HG03097 (cell line): ENCODE measurements around the gene TESMIN.

Source experiments
- ATAC-seq: cut with Tn5 transposase; IDR thresholded peaks from one replicate; pipeline ENCODE4 v1.9.1; 2021; ENCODE audit not compliant: unreplicated experiment, low FRiP score

TESMIN gene, protein sequence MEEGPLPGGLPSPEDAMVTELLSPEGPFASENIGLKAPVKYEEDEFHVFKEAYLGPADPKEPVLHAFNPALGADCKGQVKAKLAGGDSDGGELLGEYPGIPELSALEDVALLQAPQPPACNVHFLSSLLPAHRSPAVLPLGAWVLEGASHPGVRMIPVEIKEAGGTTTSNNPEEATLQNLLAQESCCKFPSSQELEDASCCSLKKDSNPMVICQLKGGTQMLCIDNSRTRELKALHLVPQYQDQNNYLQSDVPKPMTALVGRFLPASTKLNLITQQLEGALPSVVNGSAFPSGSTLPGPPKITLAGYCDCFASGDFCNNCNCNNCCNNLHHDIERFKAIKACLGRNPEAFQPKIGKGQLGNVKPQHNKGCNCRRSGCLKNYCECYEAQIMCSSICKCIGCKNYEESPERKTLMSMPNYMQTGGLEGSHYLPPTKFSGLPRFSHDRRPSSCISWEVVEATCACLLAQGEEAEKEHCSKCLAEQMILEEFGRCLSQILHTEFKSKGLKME

DNA sequence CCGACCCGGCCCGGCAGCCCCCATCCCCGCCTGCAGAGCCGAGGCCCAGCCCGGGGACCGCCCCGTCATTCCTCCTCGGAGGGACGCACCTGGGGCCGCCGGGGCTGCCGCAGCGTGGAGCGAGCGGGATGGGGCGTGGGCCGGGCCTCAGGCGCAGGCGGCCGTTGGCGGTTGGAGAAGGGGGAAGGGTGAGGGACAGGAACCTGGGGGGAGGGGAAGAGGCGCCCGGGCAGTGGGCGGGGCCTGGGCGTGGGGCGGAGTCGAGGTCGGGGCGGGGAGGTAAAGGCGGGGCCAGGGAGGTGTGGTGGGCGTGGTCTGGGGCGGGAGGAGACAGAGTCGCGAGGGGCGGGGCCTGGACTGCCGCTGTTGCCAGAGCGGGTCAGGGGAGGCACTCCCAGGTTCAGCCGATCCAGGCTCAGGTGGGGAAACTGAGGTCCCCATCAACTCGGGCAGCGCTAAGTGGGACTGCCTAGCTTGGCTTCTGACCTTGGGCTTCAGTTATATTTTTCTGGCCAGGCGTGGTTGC lies at the start of gene TESMIN:
Gene TESMIN, minus strand, starts transcription at position 190 of the 526 bp plus-strand sequence. CDS start 860 bp downstream, outside the sequence.
- ATAC-seq: no peak

DNA sequence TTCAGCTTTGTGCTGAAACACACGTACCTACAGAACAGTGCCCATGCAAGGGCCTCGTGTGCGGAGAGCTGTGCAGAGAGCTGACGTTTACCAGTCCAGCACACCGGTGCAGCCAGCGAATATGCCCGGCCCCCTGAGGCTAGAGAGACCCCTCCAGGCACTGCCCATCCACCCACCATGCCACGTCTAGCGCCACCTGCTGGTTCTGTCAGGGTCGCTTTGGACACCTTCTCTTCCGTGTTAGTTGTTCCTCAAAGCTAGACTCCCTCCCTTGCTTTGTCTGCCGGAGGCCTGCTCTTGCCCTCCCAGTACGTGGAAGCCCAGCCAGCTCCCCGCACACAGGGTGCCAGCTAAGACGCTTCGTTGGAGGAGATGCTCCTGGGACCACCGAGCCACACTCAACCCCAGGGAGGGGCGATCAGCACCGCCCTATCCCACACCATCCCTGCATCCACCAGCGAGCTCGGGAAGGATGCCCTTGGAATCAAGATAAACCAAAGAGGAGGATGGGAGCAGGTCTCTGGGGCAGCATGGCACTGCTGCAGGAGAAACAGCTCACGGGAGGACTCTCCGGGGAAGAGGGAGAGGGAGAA lies 47.0 kb upstream of the TESMIN start:
- ATAC-seq: no peak

DNA sequence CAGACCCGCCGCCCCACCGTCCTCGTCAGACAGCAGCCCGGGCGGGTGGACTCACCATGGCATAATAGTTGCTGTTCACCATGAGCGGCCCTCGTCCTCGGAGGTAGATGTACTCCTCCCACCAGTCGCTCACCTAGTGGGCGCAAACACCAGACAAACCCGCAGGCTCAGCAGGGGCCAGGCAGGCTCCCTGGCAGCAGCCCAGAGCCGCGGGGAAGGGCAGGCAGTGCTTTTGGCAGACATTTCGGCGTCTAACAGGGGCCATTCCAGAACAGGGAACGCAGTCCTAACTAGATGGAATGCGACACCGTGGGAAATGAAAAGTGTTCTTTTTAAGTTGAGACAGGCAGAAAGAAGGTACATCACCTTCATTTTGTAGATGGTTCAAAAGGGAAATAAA lies 45.5 kb upstream of the TESMIN start:
- no peak for ATAC-seq

DNA sequence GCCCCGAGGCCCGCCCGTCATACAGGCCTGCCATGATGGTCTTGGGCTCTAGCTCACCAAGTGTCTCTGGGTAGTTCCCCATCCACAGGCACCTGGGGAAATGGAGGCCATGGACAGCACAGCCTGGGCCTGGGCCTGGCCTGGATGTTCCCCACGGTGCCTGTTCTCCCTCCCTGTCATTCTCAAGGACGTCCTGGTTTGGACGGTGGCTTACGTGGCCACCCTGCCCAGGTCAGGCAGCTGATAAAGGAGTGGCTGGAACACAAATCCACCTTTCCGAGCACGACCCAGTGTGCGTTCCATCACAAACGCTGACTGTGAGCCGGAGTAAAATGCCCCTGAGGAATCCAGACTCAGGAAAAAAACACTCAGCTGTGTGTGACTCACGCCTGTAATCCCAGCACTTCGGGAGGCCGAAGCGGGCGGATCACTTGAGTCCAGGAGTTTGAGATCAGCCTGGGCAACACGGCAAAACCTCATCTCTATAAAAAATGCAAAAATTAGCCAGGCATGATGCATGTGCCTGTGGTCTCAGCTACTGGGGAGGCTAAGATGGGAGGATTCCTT lies 41.2 kb upstream of the TESMIN start:
- no peak for ATAC-seq

DNA sequence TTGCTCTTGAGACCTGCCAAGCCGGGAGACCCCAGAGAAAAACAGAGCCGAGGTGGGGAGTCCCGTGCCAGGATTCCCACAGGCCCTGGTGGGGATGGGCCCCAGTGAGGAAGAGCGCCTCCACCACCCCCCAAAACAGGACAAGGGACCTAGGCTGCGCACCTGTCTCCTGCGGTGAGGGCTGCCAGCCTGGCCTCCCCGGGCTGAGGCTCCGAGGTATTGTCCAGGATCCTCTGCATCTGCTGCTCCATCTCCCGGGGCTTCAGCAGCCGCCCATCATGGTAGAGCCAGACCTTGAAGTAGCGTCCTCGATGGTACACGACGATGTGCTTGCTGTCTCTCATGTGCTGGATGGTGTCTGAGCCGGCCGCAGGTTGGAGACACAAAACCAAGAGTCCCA lies 33.3 kb upstream of the TESMIN start:
- ATAC-seq: no peak

DNA sequence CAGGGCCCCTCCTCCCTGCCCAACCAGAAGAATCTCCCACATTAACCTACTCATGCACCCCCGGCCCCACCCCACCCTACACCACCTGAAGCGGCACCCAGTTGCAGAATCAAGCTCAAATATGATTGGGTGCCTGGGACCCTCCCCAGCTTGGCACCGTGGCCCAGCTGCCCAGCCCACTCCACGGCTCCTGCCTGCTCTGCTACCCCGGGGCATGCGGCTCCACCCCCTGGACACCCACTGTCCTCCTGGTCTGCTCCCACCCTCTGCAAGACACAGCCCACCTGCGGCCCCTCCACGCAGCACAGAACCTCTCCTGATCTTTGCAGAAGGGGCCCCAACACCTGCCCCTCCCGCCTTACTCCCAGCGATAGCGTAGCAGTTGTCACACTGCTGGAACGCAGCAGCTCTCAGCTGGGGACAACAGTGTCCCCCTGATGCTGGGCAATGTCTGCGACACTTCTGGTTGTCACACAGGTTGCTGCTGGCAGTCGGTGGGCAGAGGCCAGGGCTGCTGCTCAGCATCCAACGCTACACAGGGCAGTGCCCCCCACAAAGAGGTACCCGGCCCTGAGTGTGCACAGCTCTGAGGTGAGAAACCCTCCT lies 32.0 kb upstream of the TESMIN start:
- no peak for ATAC-seq

DNA sequence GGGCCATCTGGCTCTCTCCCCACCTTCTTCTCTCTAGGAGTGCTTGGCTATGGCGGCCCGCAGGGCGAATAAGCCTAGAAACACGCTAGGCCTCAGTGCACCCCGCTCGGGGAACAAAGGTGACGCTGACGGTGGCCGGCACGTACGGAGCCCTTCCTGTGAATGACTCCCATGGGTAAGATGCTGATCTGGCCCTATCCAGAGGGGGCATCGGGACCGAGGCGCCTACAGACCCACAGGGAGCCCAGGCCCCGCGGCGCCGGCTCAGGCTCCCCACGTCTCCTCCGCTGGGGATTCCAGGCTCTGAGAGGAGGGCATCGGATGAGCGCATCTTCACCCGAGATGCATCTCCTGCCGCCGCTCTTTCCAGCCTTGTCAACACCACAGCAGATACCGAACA lies 31.4 kb upstream of the TESMIN start:
- ATAC-seq: no peak

DNA sequence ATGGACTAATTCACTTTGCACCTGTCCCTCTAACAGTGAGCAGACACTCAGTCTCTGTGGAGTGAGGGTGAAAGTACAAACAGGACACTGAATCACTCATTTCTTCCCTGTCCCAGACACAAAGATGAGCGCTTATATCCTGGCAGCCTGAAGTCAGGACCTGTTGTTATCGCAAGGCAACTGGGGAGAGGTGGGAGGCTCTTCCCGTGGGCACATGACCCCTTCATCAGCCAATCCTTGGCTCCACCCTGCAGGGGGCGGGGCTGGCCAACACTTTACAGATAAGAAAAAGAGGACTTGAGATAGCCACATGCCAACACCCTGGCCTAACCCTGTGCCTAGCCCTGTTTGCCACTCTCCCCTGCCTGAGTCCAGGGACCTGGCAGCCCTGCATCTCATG lies 29.5 kb upstream of the TESMIN start:
- no peak for ATAC-seq

DNA sequence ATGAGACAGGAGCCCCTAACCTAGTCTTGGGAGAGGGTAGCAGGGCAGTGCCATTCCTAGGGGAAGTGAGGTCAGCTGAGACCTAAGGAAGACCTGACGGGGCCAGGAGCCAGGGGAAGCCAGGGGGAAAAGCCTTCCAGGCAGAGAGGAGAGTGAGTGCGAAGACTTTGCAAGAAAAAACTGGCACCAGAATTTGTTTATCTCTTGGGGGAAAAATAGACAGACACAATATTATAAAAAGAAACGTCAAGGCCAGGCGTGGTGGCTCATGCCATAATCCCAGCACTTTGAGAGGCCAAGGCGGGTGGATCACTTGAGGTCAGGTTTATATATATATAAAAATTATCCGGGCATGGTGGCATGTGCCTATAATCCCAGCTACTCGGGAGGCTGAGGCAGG lies 26.9 kb upstream of the TESMIN start:
- ATAC-seq: no peak

DNA sequence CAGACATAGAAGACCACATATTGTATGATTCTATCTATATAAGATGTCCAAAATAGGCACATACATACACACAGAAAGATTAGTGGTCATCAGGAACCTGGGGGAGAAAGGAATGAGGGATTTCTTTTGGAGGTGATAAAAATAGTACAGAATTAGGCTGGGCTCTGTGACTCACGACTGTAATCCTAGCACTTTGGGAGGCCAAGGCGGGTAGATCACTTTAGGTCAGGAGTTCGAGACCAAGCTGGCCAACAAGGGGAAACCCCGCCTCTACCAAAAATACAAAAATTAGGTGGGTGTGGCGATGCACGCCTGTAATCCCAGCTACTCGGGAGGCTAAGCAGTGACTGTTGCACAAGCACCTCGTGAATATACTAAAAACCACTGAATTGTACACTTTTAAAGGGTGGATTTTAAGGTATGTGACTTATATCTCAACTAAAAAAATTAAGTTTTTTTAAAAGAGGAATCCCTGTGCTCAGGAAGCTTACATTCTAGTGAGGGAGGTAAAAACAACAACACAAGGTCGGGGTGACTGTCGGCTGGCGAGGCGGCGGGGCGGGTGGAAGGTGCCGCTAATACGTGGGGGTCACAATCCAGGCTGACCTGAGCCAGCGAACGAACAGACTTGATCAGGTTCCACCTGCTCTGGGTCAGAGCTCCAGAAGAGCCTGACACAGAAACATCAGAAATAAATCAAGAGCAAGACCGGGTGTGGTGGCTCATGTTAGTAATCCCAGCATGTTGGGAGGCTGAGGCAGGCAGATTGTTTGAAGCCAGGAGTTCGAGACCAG lies 25.3 kb upstream of the TESMIN start:
- no peak for ATAC-seq

DNA sequence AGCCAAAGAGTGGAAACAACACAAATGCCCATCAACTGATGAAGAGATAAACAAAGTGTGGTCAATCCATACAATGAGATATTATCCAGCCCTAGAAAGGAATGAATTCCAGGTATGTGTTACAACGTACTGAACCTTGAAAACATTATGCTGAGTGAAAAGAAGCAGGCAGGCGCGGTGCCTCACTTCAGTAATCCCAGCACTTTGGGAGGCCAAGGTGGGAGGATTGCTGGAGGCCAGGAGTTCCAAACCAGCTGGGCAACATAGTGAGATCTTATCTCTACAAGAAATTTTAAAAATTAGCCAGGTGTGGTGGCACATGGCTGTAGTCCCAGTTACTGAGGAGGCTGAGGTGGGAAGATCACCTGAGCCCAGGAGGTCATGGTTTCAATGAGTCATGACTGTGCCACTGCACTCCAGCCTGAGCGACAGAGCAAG lies 24.6 kb upstream of the TESMIN start:
- no peak for ATAC-seq

DNA sequence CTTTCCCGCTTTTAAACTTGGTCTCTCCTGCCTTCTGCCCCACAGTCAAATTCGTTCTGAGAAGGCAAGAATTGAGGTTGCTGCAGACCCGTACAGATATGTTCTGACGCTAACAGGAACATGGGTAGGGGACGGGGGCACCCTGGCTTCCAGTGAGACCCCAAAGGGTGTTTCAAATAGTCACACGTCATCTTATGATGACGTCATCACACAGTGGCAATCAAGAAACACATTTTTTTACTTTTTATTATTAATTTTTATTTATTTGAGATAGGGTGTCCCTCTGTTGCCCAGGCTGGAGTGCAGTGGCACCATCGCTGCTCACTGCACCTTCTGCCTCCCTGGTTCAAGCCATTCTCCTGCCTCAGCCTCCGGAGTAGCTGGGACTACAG lies 22.9 kb upstream of the TESMIN start:
- no peak for ATAC-seq

DNA sequence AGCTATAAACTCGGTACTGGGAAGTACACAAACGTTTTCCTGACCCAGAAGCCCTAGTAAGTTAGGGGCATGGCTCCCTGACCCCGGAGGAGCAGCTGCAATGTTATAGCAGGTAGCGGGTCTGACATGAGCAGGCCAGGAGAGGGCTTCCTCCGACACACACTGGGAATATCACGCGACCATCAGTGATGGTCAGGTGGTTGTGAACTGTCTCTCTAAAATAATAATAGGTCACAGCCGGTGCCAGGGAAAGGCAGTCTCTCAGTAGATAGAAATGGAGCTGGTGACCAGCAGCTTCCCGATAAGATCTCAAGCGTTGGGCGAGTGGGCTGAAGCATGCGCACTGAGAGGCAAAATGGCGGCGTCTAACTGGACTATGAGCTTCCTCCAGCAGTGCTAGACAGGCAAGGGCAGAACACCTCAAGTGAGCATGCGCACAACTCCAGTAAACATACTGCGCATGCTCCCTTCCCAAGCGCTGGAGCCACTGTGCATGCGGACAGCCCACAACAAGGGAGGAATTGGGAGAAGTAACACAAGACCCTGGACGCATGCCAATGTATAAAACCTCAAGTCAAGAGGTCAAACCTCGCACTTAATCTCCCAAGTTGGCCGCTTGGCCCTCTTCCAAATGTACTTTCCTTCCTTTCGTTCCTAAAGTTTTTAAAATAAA lies 22.3 kb upstream of the TESMIN start:
- no peak for ATAC-seq

DNA sequence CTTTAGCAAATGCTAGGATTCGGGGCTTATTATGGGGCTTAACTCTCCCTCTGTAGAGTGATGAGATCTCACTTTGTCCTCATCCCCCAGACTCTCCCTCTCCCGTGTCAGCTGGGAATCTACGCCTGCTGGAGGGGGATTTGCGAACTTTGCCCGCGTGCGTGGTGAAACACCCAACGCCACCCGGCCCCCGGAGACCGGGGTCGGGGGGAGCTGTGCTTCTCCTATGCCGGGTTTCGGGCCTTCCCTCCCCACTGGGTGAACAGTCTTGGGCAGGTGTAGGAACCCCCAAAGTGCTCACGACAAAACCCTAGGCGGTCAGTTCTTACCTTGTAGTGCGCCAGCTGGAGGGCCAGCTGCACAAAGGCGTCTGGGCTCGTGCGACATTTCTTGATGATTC lies 21.6 kb upstream of the TESMIN start:
- ATAC-seq: no peak

DNA sequence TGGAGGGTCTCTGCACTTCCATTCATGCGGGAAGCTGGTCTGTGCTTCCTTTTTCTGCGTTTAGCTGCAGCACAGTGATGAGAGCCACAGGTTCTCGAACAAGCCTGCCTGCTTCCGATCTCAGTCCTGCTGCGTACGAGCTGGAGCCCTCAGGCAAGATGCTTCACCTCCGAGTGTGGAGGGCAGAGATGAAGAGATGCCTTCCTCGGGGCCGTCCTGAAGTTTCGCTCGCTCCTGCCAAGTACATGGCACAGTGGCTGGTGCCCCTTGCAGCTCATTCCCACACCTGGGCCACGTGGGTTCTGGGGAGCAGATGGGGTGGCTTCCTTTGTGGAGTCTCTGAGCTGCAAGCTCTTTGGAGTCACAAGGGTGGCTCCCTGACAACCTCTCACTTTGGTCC lies 19.5 kb upstream of the TESMIN start:
- ATAC-seq: no peak

DNA sequence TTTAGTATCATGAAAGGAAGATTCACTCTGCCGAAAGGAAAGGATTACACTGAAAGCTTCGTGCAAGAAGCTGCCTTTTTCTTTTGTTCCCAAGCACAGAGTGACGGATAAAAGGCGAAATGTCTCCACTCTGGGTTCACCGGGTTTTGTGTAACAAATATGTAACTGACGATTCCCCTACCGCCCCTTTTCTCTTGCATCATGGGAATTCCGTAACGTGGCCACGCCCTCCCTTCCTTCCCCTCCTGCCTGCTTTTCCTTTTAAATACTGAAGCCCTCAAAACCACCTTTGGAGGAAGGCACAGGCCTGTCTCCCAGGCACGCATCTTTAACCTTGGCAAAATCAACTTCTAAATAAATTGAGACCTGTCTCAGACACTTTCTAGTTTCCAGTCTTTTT lies 16.4 kb upstream of the TESMIN start:
- ATAC-seq: no peak

DNA sequence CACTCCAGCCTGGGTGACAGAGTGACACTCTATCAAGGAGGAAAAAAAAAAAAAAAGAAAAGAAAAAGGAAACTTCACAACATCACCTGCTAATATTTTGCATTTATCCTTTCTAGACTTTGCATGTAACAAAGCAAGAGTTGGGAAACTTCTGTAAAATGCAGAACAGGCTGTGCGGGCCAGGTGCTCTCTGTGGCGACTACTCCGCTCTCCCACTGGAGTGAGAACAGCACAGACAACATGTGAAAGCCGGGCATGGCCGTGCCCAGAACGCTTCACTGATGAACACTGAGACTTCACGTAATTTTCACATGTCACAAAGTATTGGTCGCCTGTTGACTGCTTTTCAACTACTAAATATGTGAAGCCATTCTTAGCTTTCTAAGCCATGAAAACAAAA lies 15.5 kb upstream of the TESMIN start:
- ATAC-seq: no peak

DNA sequence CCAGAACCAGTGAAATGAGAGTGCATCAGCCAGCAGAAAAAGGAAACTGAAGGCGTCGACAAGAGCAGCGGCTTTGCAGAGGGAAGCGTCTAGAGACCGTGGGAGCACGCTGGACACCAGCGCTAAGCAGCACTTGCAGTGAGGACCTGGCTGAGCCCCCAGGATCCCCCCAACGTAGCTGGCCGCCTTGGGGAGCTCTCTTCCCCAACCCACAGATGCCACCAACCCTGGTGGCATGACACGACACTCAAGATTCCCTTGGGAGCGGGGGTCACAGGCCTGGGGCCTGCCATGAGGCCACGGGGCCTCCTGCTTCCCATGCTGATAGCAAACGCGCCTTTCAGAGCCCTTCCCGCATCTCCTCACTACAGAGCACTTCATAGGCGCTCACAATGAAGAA lies 13.4 kb upstream of the TESMIN start:
- ATAC-seq: no peak

DNA sequence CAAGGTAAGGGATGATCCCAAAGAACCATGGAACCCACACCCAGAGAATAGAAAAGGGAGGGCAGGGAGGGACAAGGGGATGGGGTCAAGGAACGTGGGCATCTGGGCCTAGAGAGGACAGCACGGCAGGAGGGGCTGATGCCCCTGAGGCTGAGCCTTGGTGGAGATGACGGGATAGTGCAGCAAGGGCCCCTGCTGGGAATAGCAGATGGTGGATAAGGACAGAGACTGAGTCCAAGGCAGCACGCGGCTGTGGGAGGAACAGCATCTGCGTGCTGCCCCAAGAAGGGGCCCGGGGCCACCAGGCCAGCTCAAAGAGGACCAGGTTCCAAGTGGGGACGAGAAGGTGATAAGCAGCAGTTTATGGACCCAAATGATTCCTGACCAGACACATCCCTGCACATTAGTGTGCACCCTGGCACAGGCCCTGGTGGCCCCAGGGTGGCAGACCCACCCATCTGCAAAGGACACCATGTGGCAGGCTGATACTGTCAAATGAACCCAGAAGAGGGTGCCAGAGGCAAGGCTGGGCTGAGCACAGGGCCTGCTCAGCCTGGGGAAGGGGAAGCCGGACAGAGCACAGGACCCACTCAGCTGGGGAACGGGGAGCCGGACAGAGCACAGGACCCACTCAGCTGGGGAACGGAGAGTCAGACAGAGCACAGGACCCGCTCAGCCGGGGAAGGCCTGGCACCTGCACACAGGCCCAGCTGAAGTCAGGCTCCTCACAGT lies 12.8 kb upstream of the TESMIN start:
- no peak for ATAC-seq
